Ovary (tissue), 3 donors: Measurements from ENCODE around the gene PRRT1.

Experiments
- POLR2A ChIP-seq: fragments of 450-650 bp; IDR thresholded peaks from one replicate; pipeline ENCODE4 v1.6.1; 2017; ENCODE audit warnings: antibody characterized with exemption, mild to moderate bottlenecking, moderate library complexity
- TF ChIP-seq, protein P1 (sequence below), 3 donors: fragments of 450-650 bp in 2 of 3; fragments of 200-600 bp in 1 of 3; IDR thresholded peaks; one replicate each; pipeline versions ENCODE4 v1.5.1 to v1.8.0; 2016 to 2022; ENCODE audit warnings: antibody characterized with exemption in 3 of 3, mild to moderate bottlenecking in 1 of 3
- donor health status: DM: no; HTN: no; CAD: no.

DNA sequence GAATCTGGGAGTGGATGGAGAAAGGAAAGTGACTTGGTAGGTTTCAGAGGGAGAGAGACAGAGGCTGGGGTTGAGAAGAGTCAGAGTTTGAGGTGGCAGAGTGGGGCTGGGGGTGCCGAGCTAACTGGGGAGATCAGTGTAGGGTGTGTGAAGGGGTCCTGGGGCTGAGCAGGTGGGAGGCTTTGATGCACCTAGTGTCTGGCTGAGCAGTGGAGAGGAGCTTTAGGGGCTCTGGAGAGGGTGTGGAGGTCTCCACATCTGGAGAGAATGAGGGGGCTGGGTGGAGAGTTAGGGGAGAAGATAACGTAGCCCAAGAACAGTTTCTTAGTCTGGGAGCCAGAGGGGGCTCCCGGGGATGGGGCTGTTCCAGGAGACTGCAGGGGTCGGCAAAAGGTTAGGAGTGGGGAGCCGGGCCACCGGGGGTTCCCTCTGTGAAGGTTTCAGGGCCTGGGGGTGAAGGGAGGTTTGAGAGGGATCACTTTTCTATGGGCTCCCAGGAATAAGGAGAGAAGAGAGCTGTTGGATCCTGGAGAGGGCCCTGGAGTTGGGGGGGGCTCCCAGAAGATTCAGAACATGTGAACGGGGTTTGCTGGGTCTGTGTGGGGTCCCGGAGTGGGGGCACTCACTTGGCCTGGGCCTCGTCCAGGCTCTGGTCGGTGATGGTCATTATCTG is 37.5 kb upstream of the PRRT1 start:
- TF ChIP-seq, protein P1, sequence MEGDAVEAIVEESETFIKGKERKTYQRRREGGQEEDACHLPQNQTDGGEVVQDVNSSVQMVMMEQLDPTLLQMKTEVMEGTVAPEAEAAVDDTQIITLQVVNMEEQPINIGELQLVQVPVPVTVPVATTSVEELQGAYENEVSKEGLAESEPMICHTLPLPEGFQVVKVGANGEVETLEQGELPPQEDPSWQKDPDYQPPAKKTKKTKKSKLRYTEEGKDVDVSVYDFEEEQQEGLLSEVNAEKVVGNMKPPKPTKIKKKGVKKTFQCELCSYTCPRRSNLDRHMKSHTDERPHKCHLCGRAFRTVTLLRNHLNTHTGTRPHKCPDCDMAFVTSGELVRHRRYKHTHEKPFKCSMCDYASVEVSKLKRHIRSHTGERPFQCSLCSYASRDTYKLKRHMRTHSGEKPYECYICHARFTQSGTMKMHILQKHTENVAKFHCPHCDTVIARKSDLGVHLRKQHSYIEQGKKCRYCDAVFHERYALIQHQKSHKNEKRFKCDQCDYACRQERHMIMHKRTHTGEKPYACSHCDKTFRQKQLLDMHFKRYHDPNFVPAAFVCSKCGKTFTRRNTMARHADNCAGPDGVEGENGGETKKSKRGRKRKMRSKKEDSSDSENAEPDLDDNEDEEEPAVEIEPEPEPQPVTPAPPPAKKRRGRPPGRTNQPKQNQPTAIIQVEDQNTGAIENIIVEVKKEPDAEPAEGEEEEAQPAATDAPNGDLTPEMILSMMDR (IDR thresholded peaks at IDR 0.05), result no peak
- TF ChIP-seq POLR2A, result no peak
